Measurements from ENCODE around the gene JPH2.

Gene JPH2

DNA sequence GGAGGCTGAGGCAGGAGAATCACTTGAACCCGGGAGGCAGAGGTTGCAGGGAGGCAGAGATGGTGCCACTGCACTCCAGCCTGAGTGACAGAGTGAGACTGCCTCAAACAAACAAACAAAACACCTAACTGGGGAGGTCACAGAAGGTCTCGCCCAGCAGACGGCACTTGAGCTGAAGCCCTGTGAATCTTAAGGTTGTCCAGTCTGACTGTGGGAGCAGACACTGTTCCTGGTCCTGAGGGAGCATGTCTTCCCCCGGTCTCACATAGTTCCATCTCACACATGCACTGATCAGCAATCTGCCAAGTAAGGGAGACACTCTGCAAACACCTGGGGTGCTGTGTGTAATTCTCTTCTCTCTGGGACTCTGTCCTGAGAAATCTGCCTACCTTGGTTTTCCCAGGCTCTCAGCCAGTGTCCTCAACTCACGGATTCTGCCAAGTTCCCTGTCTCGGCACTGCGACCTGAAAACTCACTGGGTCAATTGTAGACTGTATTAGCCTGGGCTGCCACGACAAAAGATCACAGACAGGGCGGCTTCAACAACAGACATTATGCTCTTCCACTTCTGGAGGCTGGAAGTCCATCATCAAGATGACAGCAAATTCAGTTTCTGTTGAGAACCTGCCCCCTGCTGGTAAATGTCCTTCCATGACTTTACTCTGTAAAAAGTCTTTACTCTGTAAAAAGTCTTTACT lies 94.3 kb downstream of the JPH2 start:
- peak; percentile 86 for ATAC-seq
- no peak for TF ChIP-seq TCF4 (CRISPR knock-in tag; IDR thresholded peaks at IDR 0.05; ENCODE audit: borderline replicate concordance)
- TF ChIP-seq ZNF8 (CRISPR knock-in tag; IDR thresholded peaks at IDR 0.05): no peak
- no peak for TF ChIP-seq ARNTL (CRISPR knock-in tag; IDR thresholded peaks at IDR 0.05; ENCODE audit: borderline replicate concordance, low read depth)
- no peak for TF ChIP-seq ISL1 (CRISPR knock-in tag; IDR thresholded peaks at IDR 0.05)
- TF ChIP-seq SNAI2 (CRISPR knock-in tag; IDR thresholded peaks at IDR 0.05): no peak
- no peak for TF ChIP-seq ZFP30 (CRISPR knock-in tag; IDR thresholded peaks at IDR 0.05)
- TF ChIP-seq CSDC2 (CRISPR knock-in tag; IDR thresholded peaks at IDR 0.05): no peak
- TF ChIP-seq, protein P1, sequence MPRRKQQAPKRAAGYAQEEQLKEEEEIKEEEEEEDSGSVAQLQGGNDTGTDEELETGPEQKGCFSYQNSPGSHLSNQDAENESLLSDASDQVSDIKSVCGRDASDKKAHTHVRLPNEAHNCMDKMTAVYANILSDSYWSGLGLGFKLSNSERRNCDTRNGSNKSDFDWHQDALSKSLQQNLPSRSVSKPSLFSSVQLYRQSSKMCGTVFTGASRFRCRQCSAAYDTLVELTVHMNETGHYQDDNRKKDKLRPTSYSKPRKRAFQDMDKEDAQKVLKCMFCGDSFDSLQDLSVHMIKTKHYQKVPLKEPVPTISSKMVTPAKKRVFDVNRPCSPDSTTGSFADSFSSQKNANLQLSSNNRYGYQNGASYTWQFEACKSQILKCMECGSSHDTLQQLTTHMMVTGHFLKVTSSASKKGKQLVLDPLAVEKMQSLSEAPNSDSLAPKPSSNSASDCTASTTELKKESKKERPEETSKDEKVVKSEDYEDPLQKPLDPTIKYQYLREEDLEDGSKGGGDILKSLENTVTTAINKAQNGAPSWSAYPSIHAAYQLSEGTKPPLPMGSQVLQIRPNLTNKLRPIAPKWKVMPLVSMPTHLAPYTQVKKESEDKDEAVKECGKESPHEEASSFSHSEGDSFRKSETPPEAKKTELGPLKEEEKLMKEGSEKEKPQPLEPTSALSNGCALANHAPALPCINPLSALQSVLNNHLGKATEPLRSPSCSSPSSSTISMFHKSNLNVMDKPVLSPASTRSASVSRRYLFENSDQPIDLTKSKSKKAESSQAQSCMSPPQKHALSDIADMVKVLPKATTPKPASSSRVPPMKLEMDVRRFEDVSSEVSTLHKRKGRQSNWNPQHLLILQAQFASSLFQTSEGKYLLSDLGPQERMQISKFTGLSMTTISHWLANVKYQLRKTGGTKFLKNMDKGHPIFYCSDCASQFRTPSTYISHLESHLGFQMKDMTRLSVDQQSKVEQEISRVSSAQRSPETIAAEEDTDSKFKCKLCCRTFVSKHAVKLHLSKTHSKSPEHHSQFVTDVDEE (CRISPR knock-in tag; IDR thresholded peaks at IDR 0.05): no peak
- no peak for TF ChIP-seq GLIS3 (CRISPR knock-in tag; IDR thresholded peaks at IDR 0.05)
- TF ChIP-seq, protein P2, sequence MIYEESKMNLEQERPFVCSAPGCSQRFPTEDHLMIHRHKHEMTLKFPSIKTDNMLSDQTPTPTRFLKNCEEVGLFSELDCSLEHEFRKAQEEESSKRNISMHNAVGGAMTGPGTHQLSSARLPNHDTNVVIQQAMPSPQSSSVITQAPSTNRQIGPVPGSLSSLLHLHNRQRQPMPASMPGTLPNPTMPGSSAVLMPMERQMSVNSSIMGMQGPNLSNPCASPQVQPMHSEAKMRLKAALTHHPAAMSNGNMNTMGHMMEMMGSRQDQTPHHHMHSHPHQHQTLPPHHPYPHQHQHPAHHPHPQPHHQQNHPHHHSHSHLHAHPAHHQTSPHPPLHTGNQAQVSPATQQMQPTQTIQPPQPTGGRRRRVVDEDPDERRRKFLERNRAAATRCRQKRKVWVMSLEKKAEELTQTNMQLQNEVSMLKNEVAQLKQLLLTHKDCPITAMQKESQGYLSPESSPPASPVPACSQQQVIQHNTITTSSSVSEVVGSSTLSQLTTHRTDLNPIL (CRISPR knock-in tag; IDR thresholded peaks at IDR 0.05; ENCODE audit: low read depth): no peak
- TF ChIP-seq, protein P3, sequence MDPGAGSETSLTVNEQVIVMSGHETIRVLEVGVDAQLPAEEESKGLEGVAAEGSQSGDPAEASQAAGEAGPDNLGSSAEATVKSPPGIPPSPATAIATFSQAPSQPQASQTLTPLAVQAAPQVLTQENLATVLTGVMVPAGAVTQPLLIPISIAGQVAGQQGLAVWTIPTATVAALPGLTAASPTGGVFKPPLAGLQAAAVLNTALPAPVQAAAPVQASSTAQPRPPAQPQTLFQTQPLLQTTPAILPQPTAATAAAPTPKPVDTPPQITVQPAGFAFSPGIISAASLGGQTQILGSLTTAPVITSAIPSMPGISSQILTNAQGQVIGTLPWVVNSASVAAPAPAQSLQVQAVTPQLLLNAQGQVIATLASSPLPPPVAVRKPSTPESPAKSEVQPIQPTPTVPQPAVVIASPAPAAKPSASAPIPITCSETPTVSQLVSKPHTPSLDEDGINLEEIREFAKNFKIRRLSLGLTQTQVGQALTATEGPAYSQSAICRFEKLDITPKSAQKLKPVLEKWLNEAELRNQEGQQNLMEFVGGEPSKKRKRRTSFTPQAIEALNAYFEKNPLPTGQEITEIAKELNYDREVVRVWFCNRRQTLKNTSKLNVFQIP (CRISPR knock-in tag; IDR thresholded peaks at IDR 0.05; ENCODE audit: borderline replicate concordance, low read depth): no peak
- TF ChIP-seq, protein P4, sequence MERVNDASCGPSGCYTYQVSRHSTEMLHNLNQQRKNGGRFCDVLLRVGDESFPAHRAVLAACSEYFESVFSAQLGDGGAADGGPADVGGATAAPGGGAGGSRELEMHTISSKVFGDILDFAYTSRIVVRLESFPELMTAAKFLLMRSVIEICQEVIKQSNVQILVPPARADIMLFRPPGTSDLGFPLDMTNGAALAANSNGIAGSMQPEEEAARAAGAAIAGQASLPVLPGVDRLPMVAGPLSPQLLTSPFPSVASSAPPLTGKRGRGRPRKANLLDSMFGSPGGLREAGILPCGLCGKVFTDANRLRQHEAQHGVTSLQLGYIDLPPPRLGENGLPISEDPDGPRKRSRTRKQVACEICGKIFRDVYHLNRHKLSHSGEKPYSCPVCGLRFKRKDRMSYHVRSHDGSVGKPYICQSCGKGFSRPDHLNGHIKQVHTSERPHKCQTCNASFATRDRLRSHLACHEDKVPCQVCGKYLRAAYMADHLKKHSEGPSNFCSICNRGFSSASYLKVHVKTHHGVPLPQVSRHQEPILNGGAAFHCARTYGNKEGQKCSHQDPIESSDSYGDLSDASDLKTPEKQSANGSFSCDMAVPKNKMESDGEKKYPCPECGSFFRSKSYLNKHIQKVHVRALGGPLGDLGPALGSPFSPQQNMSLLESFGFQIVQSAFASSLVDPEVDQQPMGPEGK (CRISPR knock-in tag; IDR thresholded peaks at IDR 0.05; ENCODE audit: borderline replicate concordance): no peak
- TF ChIP-seq RARB (CRISPR knock-in tag; IDR thresholded peaks at IDR 0.05): no peak
- no peak for TF ChIP-seq ZC3H10 (CRISPR knock-in tag; IDR thresholded peaks at IDR 0.05)

DNA sequence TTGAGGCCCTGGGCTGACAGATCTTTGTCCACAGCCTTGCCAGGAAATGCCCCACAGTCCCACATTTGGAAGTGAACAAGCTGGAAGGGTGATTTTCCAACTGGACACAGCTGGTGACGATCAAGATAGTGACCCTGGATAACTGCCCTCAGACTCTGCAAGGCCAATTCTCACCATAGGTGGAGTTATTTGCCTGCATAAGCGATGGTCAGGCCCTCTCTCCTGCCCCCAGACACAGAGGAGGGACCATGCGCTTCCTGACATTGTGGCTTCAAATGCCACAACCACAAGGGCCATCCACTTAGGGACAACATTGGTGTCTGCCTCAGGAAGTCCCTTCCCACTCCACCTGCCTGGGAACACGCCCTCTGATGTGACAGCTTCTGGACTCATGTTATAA lies 96.0 kb downstream of the JPH2 start:
- TF ChIP-seq TCF4 (CRISPR knock-in tag; IDR thresholded peaks at IDR 0.05; ENCODE audit: borderline replicate concordance): no peak
- TF ChIP-seq, protein P4 (CRISPR knock-in tag; IDR thresholded peaks at IDR 0.05; ENCODE audit: borderline replicate concordance): no peak
- TF ChIP-seq ZNF8 (CRISPR knock-in tag; IDR thresholded peaks at IDR 0.05): no peak
- no peak for TF ChIP-seq ZC3H10 (CRISPR knock-in tag; IDR thresholded peaks at IDR 0.05)
- TF ChIP-seq BACH2 (CRISPR knock-in tag; IDR thresholded peaks at IDR 0.05; ENCODE audit: borderline replicate concordance): no peak
- TF ChIP-seq, protein P1 (CRISPR knock-in tag; IDR thresholded peaks at IDR 0.05): no peak
- TF ChIP-seq SNAI2 (CRISPR knock-in tag; IDR thresholded peaks at IDR 0.05): no peak
- TF ChIP-seq OSR1 (CRISPR knock-in tag; IDR thresholded peaks at IDR 0.05): no peak
- no peak for ATAC-seq
